ENCODE measurements around the gene COMMD10.

DNA sequence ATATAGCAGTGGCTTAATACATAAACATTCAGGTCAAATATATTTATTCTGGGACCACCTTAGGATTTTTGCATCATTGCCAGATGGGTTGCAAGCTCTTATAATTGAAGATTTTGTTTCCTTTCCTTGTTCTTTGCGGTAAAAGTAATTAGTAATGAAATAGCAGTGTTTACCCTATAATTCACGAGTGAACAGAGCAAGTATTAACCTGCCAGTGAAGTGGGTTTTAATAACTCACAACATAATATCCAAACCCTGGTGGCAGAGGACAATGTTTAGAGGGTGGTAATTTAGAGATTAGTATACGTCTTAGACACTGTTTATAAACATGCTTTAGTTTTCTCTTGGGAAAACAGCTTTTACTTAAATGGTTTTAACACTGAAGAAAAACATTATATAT lies 40.8 kb upstream of the COMMD10 start:
- TF ChIP-seq POLR2AphosphoS5 (IDR thresholded peaks at IDR 0.05) (no peak), POLR2A (IDR thresholded peaks at IDR 0.05) (no peak), EP300 (IDR thresholded peaks at IDR 0.05) (no peak)
- TF ChIP-seq, protein P1, sequence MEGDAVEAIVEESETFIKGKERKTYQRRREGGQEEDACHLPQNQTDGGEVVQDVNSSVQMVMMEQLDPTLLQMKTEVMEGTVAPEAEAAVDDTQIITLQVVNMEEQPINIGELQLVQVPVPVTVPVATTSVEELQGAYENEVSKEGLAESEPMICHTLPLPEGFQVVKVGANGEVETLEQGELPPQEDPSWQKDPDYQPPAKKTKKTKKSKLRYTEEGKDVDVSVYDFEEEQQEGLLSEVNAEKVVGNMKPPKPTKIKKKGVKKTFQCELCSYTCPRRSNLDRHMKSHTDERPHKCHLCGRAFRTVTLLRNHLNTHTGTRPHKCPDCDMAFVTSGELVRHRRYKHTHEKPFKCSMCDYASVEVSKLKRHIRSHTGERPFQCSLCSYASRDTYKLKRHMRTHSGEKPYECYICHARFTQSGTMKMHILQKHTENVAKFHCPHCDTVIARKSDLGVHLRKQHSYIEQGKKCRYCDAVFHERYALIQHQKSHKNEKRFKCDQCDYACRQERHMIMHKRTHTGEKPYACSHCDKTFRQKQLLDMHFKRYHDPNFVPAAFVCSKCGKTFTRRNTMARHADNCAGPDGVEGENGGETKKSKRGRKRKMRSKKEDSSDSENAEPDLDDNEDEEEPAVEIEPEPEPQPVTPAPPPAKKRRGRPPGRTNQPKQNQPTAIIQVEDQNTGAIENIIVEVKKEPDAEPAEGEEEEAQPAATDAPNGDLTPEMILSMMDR (IDR thresholded peaks at IDR 0.05), result no peak

All from stomach (tissue), 4 donors.